IMR-90 (cell line): ENCODE results near the gene TRIM71.

ENCODE experiments used
- CTCF ChIP-seq: conservative IDR thresholded peaks from 2 replicates; pipeline ENCODE4 v1.5.1; 2012; ENCODE audit warnings: mild to moderate bottlenecking, low read depth, low read length, improper control_type of control experiment
- MXI1 ChIP-seq: IDR thresholded peaks from 2 replicates; pipeline ENCODE4 v1.6.1; 2012; ENCODE audit warnings: low read depth, mild to moderate bottlenecking, low read length, moderate library complexity, borderline replicate concordance
- POLR2A ChIP-seq: IDR thresholded peaks from 2 replicates; pipeline ENCODE4 v1.6.1; 2012; ENCODE audit warnings: mild to moderate bottlenecking, low read depth, low read length

GRCh38 chr3:32886296-32886695 is 68.5 kb downstream of the TRIM71 start:
- TF ChIP-seq CTCF (no peak), POLR2A (no peak), MXI1 (no peak)
